Ovary (tissue), 3 donors: ENCODE measurements around the gene RALGAPB.

Experiments used
- CTCF ChIP-seq, 3 donors: fragments of 450-650 bp in 2 of 3; fragments of 200-600 bp in 1 of 3; IDR thresholded peaks; one replicate each; pipeline versions ENCODE4 v1.5.1 to v1.8.0; 2016 to 2022; ENCODE audit warnings: antibody characterized with exemption in 3 of 3, mild to moderate bottlenecking in 1 of 3
- EP300 ChIP-seq: sonication (generic); formaldehyde crosslinking; IDR thresholded peaks from one replicate; pipeline ENCODE4 v1.6.1; 2017; ENCODE audit warnings: antibody characterized with exemption
- POLR2A ChIP-seq: fragments of 450-650 bp; IDR thresholded peaks from one replicate; pipeline ENCODE4 v1.6.1; 2017; ENCODE audit warnings: antibody characterized with exemption, mild to moderate bottlenecking, moderate library complexity
- donor health status: DM: no; HTN: no; CAD: no.

DNA sequence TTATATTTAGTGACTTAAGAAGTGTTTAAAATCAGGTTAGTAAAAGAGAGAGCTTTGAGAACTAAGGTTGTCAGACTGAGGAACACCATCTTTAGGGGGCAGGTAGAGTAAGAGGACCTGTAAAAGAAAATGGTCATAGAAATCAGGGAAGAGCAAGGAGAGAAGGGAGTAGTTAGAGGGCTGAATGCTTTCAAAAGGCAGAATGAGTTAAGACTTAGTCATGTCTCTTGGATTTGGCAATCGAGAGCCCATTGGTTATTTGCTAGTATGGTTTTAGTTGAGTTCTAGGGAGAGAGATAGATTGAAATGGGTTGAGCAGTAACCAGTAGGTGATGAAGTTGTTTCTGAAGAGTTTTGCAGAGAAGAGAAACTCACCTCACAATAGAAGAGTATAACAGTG, 51.1 kb downstream of the RALGAPB start:
- TF ChIP-seq POLR2A = no peak
- TF ChIP-seq CTCF (IDR thresholded peaks at IDR 0.05) = no peak
- no peak for TF ChIP-seq EP300
